Upper lobe of left lung (tissue), 4 donors: ENCODE measurements around the gene EIPR1.

ENCODE experiments used
- EP300 ChIP-seq, 4 donors: sonication (generic); formaldehyde crosslinking; IDR thresholded peaks; one replicate each; pipeline ENCODE4 v1.5.1; 2017; ENCODE audit warnings: antibody characterized with exemption in 4 of 4, control low read depth in 2 of 4
- POLR2A ChIP-seq, 4 donors: fragments of 450-650 bp; IDR thresholded peaks; one replicate each; pipeline ENCODE4 v1.5.1; 2016 to 2017; ENCODE audit warnings: antibody characterized with exemption in 4 of 4, mild to moderate bottlenecking in 2 of 4
- POLR2AphosphoS5 ChIP-seq, 2 donors: sonication (generic); formaldehyde crosslinking; IDR thresholded peaks; one replicate each; pipeline ENCODE4 v1.5.1; 2017; ENCODE audit warnings: antibody characterized with exemption in 2 of 2
- TF ChIP-seq, protein P1 (sequence below), 6 experiments: fragments of 450-650 bp in 4 of 6; fragments of 200-600 bp in 2 of 6; sonication (generic) in 2 of 6; IDR thresholded peaks; one replicate each; pipeline ENCODE4 v1.5.1; 2016 to 2019; ENCODE audit warnings: antibody characterized with exemption in 6 of 6

DNA sequence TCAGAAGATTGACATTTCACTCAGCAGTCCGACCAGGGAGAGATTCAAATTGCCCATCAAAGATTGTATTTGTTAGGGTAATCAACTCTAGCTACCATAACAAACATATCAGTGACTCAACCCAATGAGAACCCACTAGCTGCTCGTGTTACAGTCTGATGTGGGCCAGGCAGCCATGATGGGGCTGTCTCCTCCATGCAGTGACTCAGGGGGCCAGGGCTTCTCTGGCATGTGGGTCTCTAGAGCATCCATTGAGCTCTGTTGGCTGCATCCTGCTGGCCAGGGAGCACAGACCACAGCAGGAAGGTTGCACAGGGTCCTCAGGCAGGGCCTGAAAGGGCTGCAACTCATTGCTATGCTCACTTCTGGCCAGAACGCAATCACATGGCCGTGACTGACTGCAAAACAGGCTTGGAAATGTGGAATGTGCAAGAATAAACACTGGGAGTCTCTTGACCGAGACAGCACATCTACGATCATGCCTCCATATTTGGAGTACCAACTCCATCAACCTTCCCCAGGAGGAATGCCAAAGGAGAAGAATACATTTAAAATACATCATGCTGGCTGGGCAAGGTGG, 216.8 kb downstream of the EIPR1 start:
- TF ChIP-seq POLR2A (IDR thresholded peaks at IDR 0.05) (no peak), EP300 (IDR thresholded peaks at IDR 0.05) (no peak), POLR2AphosphoS5 (IDR thresholded peaks at IDR 0.05) (no peak)
- TF ChIP-seq, protein P1, sequence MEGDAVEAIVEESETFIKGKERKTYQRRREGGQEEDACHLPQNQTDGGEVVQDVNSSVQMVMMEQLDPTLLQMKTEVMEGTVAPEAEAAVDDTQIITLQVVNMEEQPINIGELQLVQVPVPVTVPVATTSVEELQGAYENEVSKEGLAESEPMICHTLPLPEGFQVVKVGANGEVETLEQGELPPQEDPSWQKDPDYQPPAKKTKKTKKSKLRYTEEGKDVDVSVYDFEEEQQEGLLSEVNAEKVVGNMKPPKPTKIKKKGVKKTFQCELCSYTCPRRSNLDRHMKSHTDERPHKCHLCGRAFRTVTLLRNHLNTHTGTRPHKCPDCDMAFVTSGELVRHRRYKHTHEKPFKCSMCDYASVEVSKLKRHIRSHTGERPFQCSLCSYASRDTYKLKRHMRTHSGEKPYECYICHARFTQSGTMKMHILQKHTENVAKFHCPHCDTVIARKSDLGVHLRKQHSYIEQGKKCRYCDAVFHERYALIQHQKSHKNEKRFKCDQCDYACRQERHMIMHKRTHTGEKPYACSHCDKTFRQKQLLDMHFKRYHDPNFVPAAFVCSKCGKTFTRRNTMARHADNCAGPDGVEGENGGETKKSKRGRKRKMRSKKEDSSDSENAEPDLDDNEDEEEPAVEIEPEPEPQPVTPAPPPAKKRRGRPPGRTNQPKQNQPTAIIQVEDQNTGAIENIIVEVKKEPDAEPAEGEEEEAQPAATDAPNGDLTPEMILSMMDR (IDR thresholded peaks at IDR 0.05): no peak
